BE2C (cell line): Measurements from ENCODE around the gene OXER1.

Experiments
- DNase-seq: peaks from one replicate; pipeline ENCODE4 v3.0.0-alpha.2; 2020
- H3K27me3 ChIP-seq: fragments of 250-450 bp; sonication (Bioruptor Pico); 2 replicates; pipeline ENCODE4 v1.5.1; 2020; ENCODE audit warnings: mild to moderate bottlenecking
- H3K36me3 ChIP-seq: fragments of 250-450 bp; sonication (Bioruptor Pico); 2 replicates; pipeline ENCODE4 v1.5.1; 2020; ENCODE audit warnings: mild to moderate bottlenecking
- H3K4me1 ChIP-seq: fragments of 250-450 bp; sonication (Bioruptor Pico); 2 replicates; pipeline ENCODE4 v1.5.1; 2020
- H3K4me3 ChIP-seq: 2 replicates; pipeline ENCODE4 v1.5.1; 2011; ENCODE audit warnings: low read depth, low read length
- H3K9me3 ChIP-seq: fragments of 250-450 bp; sonication (Bioruptor Pico); 2 replicates; pipeline ENCODE4 v1.5.1; 2020
- CTCF ChIP-seq: IDR thresholded peaks from 2 replicates; pipeline ENCODE4 v1.5.1; 2012; ENCODE audit warnings: mild to moderate bottlenecking, low read depth, low read length

Gene OXER1

GRCh38 chr2:42777883-42778805, 14.2 kb upstream of the OXER1 start:
- no peak for TF ChIP-seq CTCF
- DNase-seq, result no peak
- no peaks in the 10 kb centered on the region for H3K4me1 ChIP-seq
- H3K9me3 ChIP-seq, result 0 out of 2 replicates have a peak, but pooled peaks cover 4% of the 10 kb centered on the region
- no peaks in the 10 kb centered on the region for H3K27me3 ChIP-seq
- H3K4me3 ChIP-seq, result no peak overlapping the region
- H3K36me3 ChIP-seq, result no peaks in the 10 kb centered on the region

GRCh38 chr2:42775810-42776209, 11.9 kb upstream of the OXER1 start:
- Histone ChIP-seq H3K4me1 (no peaks in the 10 kb centered on the region), H3K4me3 (no peak overlapping the region), H3K9me3 (0 out of 2 replicates have a peak, but pooled peaks cover 4% of the 10 kb centered on the region), H3K36me3 (no peaks in the 10 kb centered on the region), H3K27me3 (no peaks in the 10 kb centered on the region)
- TF ChIP-seq CTCF, result no peak
- no peak for DNase-seq

- no peaks in the 10 kb centered on the region for H3K4me1 ChIP-seq
- no peak for TF ChIP-seq CTCF
- no peaks in the 10 kb centered on the region for H3K27me3 ChIP-seq
- H3K36me3 ChIP-seq, result no peaks in the 10 kb centered on the region
- H3K4me3 ChIP-seq, result no peak overlapping the region
- no peak for DNase-seq
- H3K9me3 ChIP-seq, result 0 out of 2 replicates have a peak, but pooled peaks cover 4% of the 10 kb centered on the region
Observed at GRCh38 chr2:42775186-42775585, 11.3 kb upstream of the OXER1 start.

- Histone ChIP-seq H3K27me3 (no peaks in the 10 kb centered on the region), H3K4me3 (no peak overlapping the region), H3K36me3 (no peaks in the 10 kb centered on the region), H3K4me1 (no peaks in the 10 kb centered on the region; the same call in 1 of the 2 replicates), H3K9me3 (no peaks in the 10 kb centered on the region)
- no peak for DNase-seq
- TF ChIP-seq CTCF, result no peak
Observed at GRCh38 chr2:42771546-42772153, 7.7 kb upstream of the OXER1 start.

GRCh38 chr2:42770288-42771131, 6.6 kb upstream of the OXER1 start:
- Histone ChIP-seq H3K9me3 (no peaks in the 10 kb centered on the region), H3K4me1 (no peaks in the 10 kb centered on the region; the same call in 1 of the 2 replicates), H3K27me3 (no peaks in the 10 kb centered on the region), H3K4me3 (no peak overlapping the region), H3K36me3 (no peaks in the 10 kb centered on the region)
- peak; percentile 69 for DNase-seq
- TF ChIP-seq CTCF, result peak; percentile 75
